HepG2 (cell line): ENCODE data around the gene PRKCI. TPM values are rescaled to one million over a fixed set of nuclear protein-coding genes. Genes with fewer than 3 reads are reported as not detected.

Source experiments
- ATAC-seq: fragments of 200-7000 bp; cut with Tn5 transposase; 3 replicates; pipeline ENCODE4 v1.9.1; 2020; ENCODE audit warnings: mild to moderate bottlenecking, moderate library complexity
- BruUV-seq: library from RNA; stranded (reverse); fragments of 400-500 nt; replicated peaks from 2 replicates; lab custom pipeline; 2021; lab: Mats Ljungman, UMichigan
- CTCF ChIA-PET: fragments of 300-600 bp; formaldehyde crosslinking; extraction: SDS; loops from one replicate; lab custom pipeline; 2021; ENCODE audit warnings: low total read pairs, inconsistent platforms, low intra/inter-chr PET ratio; lab: Yijun Ruan, JAX
- POLR2A ChIA-PET: fragments of 350-600 bp; sonication (Branson Sonifier 250); formaldehyde crosslinking; loops from one replicate; lab custom pipeline; 2020; ENCODE audit warnings: antibody characterized with exemption, inconsistent platforms; lab: Yijun Ruan, JAX
- DNase-seq: peaks from one replicate; pipeline ENCODE4 v3.0.0-alpha.2; 2015; ENCODE audit warnings: low spot score
- FAIRE-seq: peaks from 3 replicates; lab custom pipeline; 2011; peaks lifted over from hg19 to GRCh38; lab: Jason Lieb, UNC
- H2AFZ ChIP-seq: one replicate; pipeline ENCODE4 v1.6.1; 2011; ENCODE audit warnings: low read length, inconsistent platforms
- H3K27ac ChIP-seq: fragments of 300-600 bp; 3 replicates; pipeline ENCODE4 v1.8.0; 2011; ENCODE audit warnings: mixed run types, mild to moderate bottlenecking, mixed read lengths, low read length, inconsistent platforms; ENCODE audit not compliant: insufficient read depth; ENCODE audit errors: extremely low read length
- H3K27me3 ChIP-seq, 2 experiments: fragments of 200-600 bp in 1 of 2; 2 replicates in 1 of 2; 3 replicates in 1 of 2; pipeline versions ENCODE4 v1.6.0 to v1.8.0; 2011; ENCODE audit warnings: low read length in 2 of 2, mild to moderate bottlenecking in 2 of 2, moderate library complexity in 2 of 2, inconsistent platforms in 1 of 2; ENCODE audit not compliant: insufficient read depth in 2 of 2, control insufficient read depth in 1 of 2
- H3K36me3 ChIP-seq, 2 experiments: fragments of 200-600 bp in 1 of 2; replicated peaks in 1 of 2; 2 replicates in 1 of 2; 3 replicates in 1 of 2; pipeline versions ENCODE4 v1.5.1 to v1.8.0; 2011; ENCODE audit warnings: low read length in 2 of 2, inconsistent platforms in 1 of 2; ENCODE audit not compliant: insufficient read depth in 2 of 2, control insufficient read depth in 1 of 2
- H3K4me1 ChIP-seq: 2 replicates; pipeline ENCODE4 v1.5.1; 2012; ENCODE audit warnings: low read length, inconsistent platforms; ENCODE audit not compliant: insufficient read depth
- H3K4me2 ChIP-seq: 2 replicates; pipeline ENCODE4 v1.6.0; 2011; ENCODE audit warnings: low read depth, low read length, inconsistent platforms
- H3K4me3 ChIP-seq, 3 experiments: fragments of 200-600 bp in 1 of 3; sonication (generic), shearing (Covaris generic) in 1 of 3; replicated peaks in 1 of 3; 2 replicates each; pipeline ENCODE4 v1.5.1; 2011 to 2016; ENCODE audit warnings: low read length in 3 of 3, inconsistent platforms in 2 of 3, low read depth in 2 of 3, mild to moderate bottlenecking in 2 of 3, control low read depth in 1 of 3, mixed read lengths in 1 of 3; ENCODE audit not compliant: insufficient read depth in 1 of 3
- H3K79me2 ChIP-seq: one replicate; pipeline ENCODE4 v1.6.1; 2011; ENCODE audit warnings: low read length, inconsistent platforms; ENCODE audit not compliant: insufficient read depth
- H3K9ac ChIP-seq: 2 replicates; pipeline ENCODE4 v1.6.0; 2011; ENCODE audit warnings: mild to moderate bottlenecking, low read depth, low read length, inconsistent platforms; ENCODE audit not compliant: insufficient read depth
- H3K9me3 ChIP-seq: 2 replicates; pipeline ENCODE4 v1.5.1; 2012; ENCODE audit warnings: mild to moderate bottlenecking, low read length
- H4K20me1 ChIP-seq: 2 replicates; pipeline ENCODE4 v1.6.0; 2011; ENCODE audit warnings: inconsistent platforms, mild to moderate bottlenecking, low read length, moderate library complexity; ENCODE audit not compliant: insufficient read depth
- GTF2F1 ChIP-seq: fragments of 150-350 bp; IDR thresholded peaks from 2 replicates; pipeline ENCODE4 v1.6.1; 2014; ENCODE audit warnings: low read length
- JARID2 ChIP-seq: sonication (generic); formaldehyde crosslinking; IDR thresholded peaks from 2 replicates; pipeline ENCODE4 v1.8.1; 2023; ENCODE audit warnings: missing genetic modification reagents, inconsistent platforms; ENCODE audit not compliant: insufficient replicate concordance
- MED1 ChIP-seq: sonication (generic); formaldehyde crosslinking; IDR thresholded peaks from 2 replicates; pipeline ENCODE4 v1.4.0; 2020; ENCODE audit warnings: missing genetic modification reagents
- TAF15 ChIP-seq: fragments of 200-400 bp; formaldehyde crosslinking; IDR thresholded peaks from one replicate; pipeline ENCODE4 v1.6.1; 2018; ENCODE audit warnings: mild to moderate bottlenecking, low read depth, low read length; ENCODE audit not compliant: poor library complexity, severe bottlenecking
- ZIK1 ChIP-seq: sonication (generic); formaldehyde crosslinking; IDR thresholded peaks from 2 replicates; pipeline ENCODE4 v1.5.0; 2020; ENCODE audit warnings: mild to moderate bottlenecking, low read depth, missing genetic modification reagents, borderline replicate concordance
- ZNF121 ChIP-seq: sonication (generic); formaldehyde crosslinking; IDR thresholded peaks from 2 replicates; pipeline ENCODE4 v1.5.0; 2020; ENCODE audit warnings: mild to moderate bottlenecking, missing genetic modification reagents
- ZNF160 ChIP-seq: sonication (generic); formaldehyde crosslinking; IDR thresholded peaks from 2 replicates; pipeline ENCODE4 v1.8.0; 2022; ENCODE audit warnings: mild to moderate bottlenecking, inconsistent platforms, missing genetic modification reagents
- WGBS: methylation state at CpG from one replicate; pipeline ENCODE4 v1.1.6; 2017; ENCODE audit warnings: low lambda C conversion rate; 5-methylcytosine and 5-hydroxymethylcytosine counted together
- in situ Hi-C: cut with HindIII; loops from 2 replicates; pipeline ENCODE4 v1.10.0; 2017; ENCODE audit warnings: low pct_unique_long_range_greater_than_20kb; ENCODE audit not compliant: extremely low pct_ligation_motif_present
- intact Hi-C: fragments of 100-400 bp; cut with micrococcal nuclease; formaldehyde crosslinking; loops from one replicate; pipeline ENCODE4 v1.10.0; 2022; ENCODE audit not compliant: unreplicated experiment
- polyA plus RNA-seq, 8 experiments: library from polyadenylated mRNA; depleted of rRNA in 3 of 8; stranded (reverse) in 7 of 8; unstranded in 1 of 8; fragments of >200 nt; fragmentation: Illumina TruSeq in 4 of 8; extraction: Trizol in 4 of 8; gene quantifications; 2 replicates each; pipeline versions ENCODE4 v1.2.1 to v1.2.3, GENCODE V29; 2011 to 2016; ENCODE audit warnings: low read depth in 4 of 8, missing spikeins in 1 of 8, mixed read lengths in 1 of 8; ENCODE audit not compliant: insufficient read depth in 1 of 8
- total RNA-seq, 5 experiments: library from RNA; depleted of rRNA; stranded (reverse); fragments of >200 nt; fragmentation: Illumina TruSeq; extraction: Trizol; gene quantifications; 2 replicates each; pipeline ENCODE4 v1.2.3, GENCODE V29; 2016; ENCODE audit warnings: low read depth in 1 of 5

PRKCI gene
- total and polyA plus RNA-seq, 2 of the 13 experiments (the other 11 are each of a cell fraction or from before 2014, with no cell fraction given): 17.2 to 30.4 TPM

GRCh38 chr3:170302008-170302407 is 79.8 kb downstream of the PRKCI start:
- Histone ChIP-seq H3K4me2 (no peak overlapping the region), H2AFZ (no peak overlapping the region), H3K9me3 (no peaks in the 10 kb centered on the region), H3K27me3 (no peaks in the 10 kb centered on the region), H3K27ac (no peak overlapping the region), H3K79me2 (no peaks in the 10 kb centered on the region), H3K4me3 (no peak overlapping the region), H4K20me1 (no peaks in the 10 kb centered on the region), H3K4me1 (no peaks in the 10 kb centered on the region), H3K9ac (no peak overlapping the region), H3K36me3 (peaks cover 2 to 16% of the 10 kb centered on the region in 2 experiments; a peak in 4 of 5 replicates)
- POLR2A ChIA-PET: no interaction called here
- TF ChIP-seq TAF15 (no peak), ZNF160 (CRISPR knock-in tag) (no peak), ZIK1 (CRISPR knock-in tag) (no peak), JARID2 (CRISPR knock-in tag) (no peak), GTF2F1 (no peak)
- in situ Hi-C loops: loop anchor here (25.0 kb wide), 1 partner anchor 510 kb away; no protein-coding TSS in a partner anchor
- CTCF ChIA-PET: no interaction called here
- intact Hi-C loops: no loop called here
- 91% methylated on average over 1 of the region's 1 CpG for WGBS
- FAIRE-seq: no peak
- DNase-seq: no peak
- ATAC-seq: no peak
- BruUV-seq: no TSS peak

GRCh38 chr3:170306015-170306414 is 83.8 kb downstream of the PRKCI start:
- H3K79me2 ChIP-seq: no peaks in the 10 kb centered on the region
- no peaks in the 10 kb centered on the region for H4K20me1 ChIP-seq
- H3K27me3 ChIP-seq: no peaks in the 10 kb centered on the region
- ChIA-PET CTCF (no interaction called here), POLR2A (no interaction called here)
- TF ChIP-seq ZNF121 (CRISPR knock-in tag): peak; percentile 64
- no peak for TF ChIP-seq MED1 (CRISPR knock-in tag)
- no peak for ATAC-seq
- no peak overlapping the region for H3K4me2 ChIP-seq
- H3K36me3 ChIP-seq: peaks cover 0 to 2% of the 10 kb centered on the region in 2 experiments; a peak in 1 of 5 replicates
- H3K27ac ChIP-seq: no peak overlapping the region
- H3K4me3 ChIP-seq: no peak overlapping the region
- no peak overlapping the region for H3K9ac ChIP-seq
- FAIRE-seq: no peak
- H2AFZ ChIP-seq: no peak overlapping the region
- no peaks in the 10 kb centered on the region for H3K9me3 ChIP-seq
- WGBS: 97% methylated on average over 2 of the region's 2 CpGs
- BruUV-seq: no TSS peak
- in situ Hi-C loops (loop anchor here (25.0 kb wide), 1 partner anchor 506 kb away; no protein-coding TSS in a partner anchor), intact Hi-C loops (no loop called here)
- peaks cover 21% of the 10 kb centered on the region for H3K4me1 ChIP-seq
- DNase-seq: no peak
